Prostate gland (tissue), 2 donors: ENCODE data around the gene PTPRS. TPM values are rescaled to one million over a fixed set of nuclear protein-coding genes. Genes with fewer than 3 reads are reported as not detected.

Source experiments
- DNase-seq: peaks from one replicate; pipeline ENCODE4 v3.0.0-alpha.2; 2019; ENCODE audit warnings: low spot score
- H3K27ac ChIP-seq, 2 donors: fragments of 200-600 bp; sonication (generic); 2 replicates each; pipeline ENCODE4 v1.5.1; 2017 to 2019
- H3K27me3 ChIP-seq: fragments of 200-600 bp; sonication (generic); replicated peaks from 2 replicates; pipeline ENCODE4 v1.5.1; 2019; ENCODE audit not compliant: insufficient read depth
- H3K36me3 ChIP-seq, 2 donors: fragments of 200-600 bp; sonication (generic); 1 replicate in 1 of 2; 2 replicates in 1 of 2; pipeline versions ENCODE4 v1.5.1 to v1.8.1; 2017 to 2019
- H3K4me1 ChIP-seq: fragments of 200-600 bp; sonication (generic); replicated peaks from 2 replicates; pipeline ENCODE4 v1.5.1; 2019
- H3K4me3 ChIP-seq, 2 donors: fragments of 200-600 bp; sonication (generic); 2 replicates each; pipeline ENCODE4 v1.5.1; 2017 to 2019
- H3K9me3 ChIP-seq: fragments of 200-600 bp; sonication (generic); 2 replicates; pipeline ENCODE4 v1.5.1; 2017
- POLR2A ChIP-seq: fragments of 450-650 bp; IDR thresholded peaks from one replicate; pipeline ENCODE4 v1.6.1; 2016; ENCODE audit warnings: antibody characterized with exemption, mild to moderate bottlenecking
- POLR2AphosphoS5 ChIP-seq: sonication (generic); formaldehyde crosslinking; IDR thresholded peaks from one replicate; pipeline ENCODE4 v1.6.1; 2017; ENCODE audit warnings: antibody characterized with exemption
- WGBS: methylation state at CpG from one replicate; pipeline ENCODE4 v1.1.5; 2018; 5-methylcytosine and 5-hydroxymethylcytosine counted together
- intact Hi-C: fragments of 100-400 bp; cut with DNase I; formaldehyde crosslinking; loops from one replicate; pipeline ENCODE4 v1.14.2; 2022
- total RNA-seq, 2 donors: library from RNA; depleted of rRNA; stranded (reverse); fragments of >200 nt; gene quantifications; one replicate each; pipeline ENCODE4 v1.1.0, GENCODE V29; 2016
- TF ChIP-seq, protein P1 (sequence below), 4 experiments: fragments of 200-600 bp in 2 of 4; fragments of 450-650 bp in 2 of 4; sonication (generic) in 2 of 4; IDR thresholded peaks; 1 replicate in 3 of 4; 2 replicates in 1 of 4; pipeline ENCODE4 v1.5.1; 2016 to 2019; ENCODE audit warnings: antibody characterized with exemption in 4 of 4, mild to moderate bottlenecking in 2 of 4, moderate library complexity in 2 of 4

Gene PTPRS
- total RNA-seq, 2 donors from 2014 or later, result 221 to 379 TPM

DNA sequence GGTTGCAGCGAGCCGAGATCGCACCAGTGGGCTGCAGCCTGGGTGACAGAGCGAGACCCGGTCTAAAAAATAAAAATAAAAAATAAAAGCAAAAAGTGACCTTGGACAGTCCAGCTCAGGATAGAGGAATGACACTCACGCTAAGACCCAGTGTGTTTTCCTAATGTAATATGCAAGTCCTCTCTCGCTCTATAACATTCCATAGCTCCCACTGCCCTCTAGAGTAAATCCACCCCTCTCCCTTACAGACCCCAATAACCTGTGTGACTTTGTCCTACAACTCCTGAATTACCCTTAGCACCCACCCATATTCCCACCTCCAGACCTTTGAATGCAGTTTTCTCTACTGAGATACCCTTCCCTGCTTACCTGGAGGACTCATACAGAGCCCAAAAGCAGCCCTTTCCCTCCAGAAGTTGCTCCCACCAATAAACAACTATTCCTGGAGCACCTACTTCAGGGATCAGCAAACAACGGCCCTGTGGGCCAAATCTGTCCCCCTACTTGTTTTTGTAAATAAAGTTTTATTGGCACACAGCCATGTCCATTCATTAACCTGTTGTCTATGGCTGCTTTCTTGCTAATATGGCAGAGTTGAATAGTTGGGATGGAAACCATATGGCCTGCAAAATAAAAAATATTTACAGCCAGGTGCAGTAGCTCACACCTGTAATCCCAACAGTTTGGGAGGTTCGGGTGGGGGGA is 39.8 kb upstream of the PTPRS start:
- Histone ChIP-seq H3K4me3 (no peak overlapping the region), H3K4me1 (no peaks in the 10 kb centered on the region), H3K9me3 (no peaks in the 10 kb centered on the region), H3K36me3 (no peaks in the 10 kb centered on the region), H3K27ac (no peak overlapping the region), H3K27me3 (no peaks in the 10 kb centered on the region)
- 88% methylated on average over 9 of the region's 9 CpGs for WGBS
- TF ChIP-seq, protein P1, sequence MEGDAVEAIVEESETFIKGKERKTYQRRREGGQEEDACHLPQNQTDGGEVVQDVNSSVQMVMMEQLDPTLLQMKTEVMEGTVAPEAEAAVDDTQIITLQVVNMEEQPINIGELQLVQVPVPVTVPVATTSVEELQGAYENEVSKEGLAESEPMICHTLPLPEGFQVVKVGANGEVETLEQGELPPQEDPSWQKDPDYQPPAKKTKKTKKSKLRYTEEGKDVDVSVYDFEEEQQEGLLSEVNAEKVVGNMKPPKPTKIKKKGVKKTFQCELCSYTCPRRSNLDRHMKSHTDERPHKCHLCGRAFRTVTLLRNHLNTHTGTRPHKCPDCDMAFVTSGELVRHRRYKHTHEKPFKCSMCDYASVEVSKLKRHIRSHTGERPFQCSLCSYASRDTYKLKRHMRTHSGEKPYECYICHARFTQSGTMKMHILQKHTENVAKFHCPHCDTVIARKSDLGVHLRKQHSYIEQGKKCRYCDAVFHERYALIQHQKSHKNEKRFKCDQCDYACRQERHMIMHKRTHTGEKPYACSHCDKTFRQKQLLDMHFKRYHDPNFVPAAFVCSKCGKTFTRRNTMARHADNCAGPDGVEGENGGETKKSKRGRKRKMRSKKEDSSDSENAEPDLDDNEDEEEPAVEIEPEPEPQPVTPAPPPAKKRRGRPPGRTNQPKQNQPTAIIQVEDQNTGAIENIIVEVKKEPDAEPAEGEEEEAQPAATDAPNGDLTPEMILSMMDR (IDR thresholded peaks at IDR 0.05), result no peak
- TF ChIP-seq POLR2A (no peak), POLR2AphosphoS5 (no peak)
- no peak for DNase-seq
- intact Hi-C loops, result no loop called here

DNA sequence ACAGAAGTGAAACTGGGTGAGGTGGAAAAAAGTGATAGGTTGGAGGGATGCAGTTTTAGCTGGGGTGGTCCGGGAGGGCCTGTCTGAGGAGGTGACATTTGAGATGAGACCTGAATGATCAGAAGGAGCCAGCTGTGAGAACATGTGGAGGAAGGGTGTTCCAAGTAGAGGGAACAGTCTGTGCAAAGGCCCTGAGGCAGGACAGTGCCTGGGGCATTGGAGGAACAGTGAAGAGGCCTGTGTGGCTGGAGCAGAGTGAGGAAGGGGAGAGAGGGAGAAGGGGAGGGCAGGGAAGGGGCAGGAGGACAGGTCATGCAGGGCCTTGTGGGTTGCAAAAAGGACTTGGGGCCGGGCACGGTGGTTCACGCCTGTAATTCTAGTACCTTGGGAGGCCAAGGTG is 36.3 kb upstream of the PTPRS start:
- WGBS, result 88% methylated on average over 4 of the region's 4 CpGs
- no peak for DNase-seq
- H3K27ac ChIP-seq, result no peak overlapping the region
- H3K4me1 ChIP-seq, result no peaks in the 10 kb centered on the region
- no peaks in the 10 kb centered on the region for H3K36me3 ChIP-seq
- H3K9me3 ChIP-seq, result no peaks in the 10 kb centered on the region
- intact Hi-C loops, result no loop called here
- H3K4me3 ChIP-seq, result no peak overlapping the region
- H3K27me3 ChIP-seq, result no peaks in the 10 kb centered on the region
- TF ChIP-seq POLR2AphosphoS5 (no peak), POLR2A (no peak)
- TF ChIP-seq, protein P1 (IDR thresholded peaks at IDR 0.05), result no peak

DNA sequence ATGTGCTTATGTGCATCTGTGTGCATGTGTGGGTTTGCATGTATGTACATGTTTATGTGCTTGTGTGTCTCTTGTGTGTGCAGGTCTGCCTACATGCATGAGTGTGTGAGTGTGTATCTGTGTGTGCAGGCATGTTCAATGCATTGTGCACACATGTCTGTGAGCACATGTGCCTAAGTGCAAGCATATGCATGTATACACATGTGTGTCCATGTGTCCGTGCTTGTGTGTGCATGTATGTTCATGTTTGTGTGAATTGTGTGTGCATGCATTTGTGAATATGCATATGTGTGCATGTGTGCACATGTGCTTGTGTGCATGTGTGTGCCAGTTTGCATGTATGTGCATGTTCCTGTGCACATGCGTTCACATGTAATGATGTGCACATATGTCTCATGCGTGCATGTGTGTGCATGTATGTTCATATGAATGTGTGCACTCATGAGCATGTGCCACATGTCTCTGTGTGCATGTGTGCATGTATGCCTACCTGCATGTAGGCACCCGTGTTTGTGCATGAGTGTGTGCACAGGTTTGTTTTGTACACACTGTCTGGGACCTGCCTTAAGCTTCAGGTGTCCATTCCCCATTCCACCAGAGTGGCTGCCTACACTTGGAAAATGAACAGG is 32.1 kb upstream of the PTPRS start:
- 87% methylated on average over 4 of the region's 4 CpGs for WGBS
- Histone ChIP-seq H3K27me3 (no peaks in the 10 kb centered on the region), H3K36me3 (no peaks in the 10 kb centered on the region), H3K27ac (no peak overlapping the region), H3K4me1 (no peaks in the 10 kb centered on the region), H3K4me3 (no peak overlapping the region), H3K9me3 (no peaks in the 10 kb centered on the region)
- no peak for TF ChIP-seq POLR2AphosphoS5
- no peak for TF ChIP-seq POLR2A
- intact Hi-C loops, result no loop called here
- no peak for DNase-seq

DNA sequence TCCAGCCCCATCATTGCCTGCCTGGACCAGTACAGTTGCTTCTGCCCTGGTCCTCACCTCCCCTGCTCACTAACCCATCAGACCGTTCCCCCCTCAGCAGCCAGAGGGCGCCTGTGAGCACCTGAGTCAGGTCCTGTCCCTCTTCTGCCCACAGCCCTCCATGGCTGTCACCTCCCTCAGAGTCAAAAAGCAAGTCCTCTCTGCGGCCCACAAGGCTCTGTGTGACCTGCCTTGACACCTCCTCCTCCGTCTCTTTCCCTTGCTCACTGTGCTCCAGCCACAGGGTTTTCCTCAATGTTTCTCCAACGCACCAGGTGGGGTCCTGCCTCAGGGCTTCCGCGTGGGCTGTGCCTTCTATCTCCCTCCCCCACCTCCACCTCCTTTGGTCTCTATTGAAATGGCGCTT is 29.4 kb upstream of the PTPRS start:
- Histone ChIP-seq H3K4me3 (no peak overlapping the region), H3K4me1 (no peaks in the 10 kb centered on the region), H3K27me3 (no peaks in the 10 kb centered on the region), H3K36me3 (no peaks in the 10 kb centered on the region), H3K27ac (no peak overlapping the region), H3K9me3 (no peaks in the 10 kb centered on the region)
- DNase-seq, result peak; percentile 12
- 25% methylated on average over 8 of the region's 8 CpGs for WGBS
- intact Hi-C loops, result no loop called here
- TF ChIP-seq, protein P1 (IDR thresholded peaks at IDR 0.05), result peak in 2 of 4 experiments; percentile 4 to 52
- TF ChIP-seq POLR2AphosphoS5, result no peak
- no peak for TF ChIP-seq POLR2A

DNA sequence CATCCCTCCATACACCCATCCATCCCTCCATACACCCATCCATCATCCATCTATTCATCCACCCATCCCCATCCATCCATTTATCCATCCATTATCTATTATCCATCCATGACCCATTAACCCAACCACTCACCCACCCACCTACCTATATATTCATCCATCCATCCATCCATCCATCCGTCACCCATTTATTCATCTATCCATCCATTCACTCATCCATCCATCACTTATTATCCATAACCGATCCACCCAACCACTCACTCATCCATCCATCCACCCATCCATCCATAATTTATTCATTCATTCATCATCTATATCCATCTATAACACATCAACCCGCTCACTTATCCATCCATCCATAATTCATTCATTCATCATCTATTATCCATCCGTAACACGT is 28.7 kb upstream of the PTPRS start:
- Histone ChIP-seq H3K27me3 (no peaks in the 10 kb centered on the region), H3K27ac (no peak overlapping the region), H3K4me3 (no peak overlapping the region), H3K4me1 (no peaks in the 10 kb centered on the region), H3K36me3 (no peaks in the 10 kb centered on the region), H3K9me3 (no peaks in the 10 kb centered on the region)
- WGBS, result 94% methylated on average over 5 of the region's 5 CpGs
- no peak for DNase-seq
- intact Hi-C loops, result no loop called here
- TF ChIP-seq POLR2AphosphoS5 (no peak), POLR2A (no peak)
- TF ChIP-seq, protein P1 (IDR thresholded peaks at IDR 0.05), result no peak
